ENCODE results near the gene KDR. TPM values are rescaled to one million over a fixed set of nuclear protein-coding genes. Genes with fewer than 3 reads are reported as not detected.

Gene KDR
- total RNA-seq, 1 experiment from 2014 or later, result not detected

DNA sequence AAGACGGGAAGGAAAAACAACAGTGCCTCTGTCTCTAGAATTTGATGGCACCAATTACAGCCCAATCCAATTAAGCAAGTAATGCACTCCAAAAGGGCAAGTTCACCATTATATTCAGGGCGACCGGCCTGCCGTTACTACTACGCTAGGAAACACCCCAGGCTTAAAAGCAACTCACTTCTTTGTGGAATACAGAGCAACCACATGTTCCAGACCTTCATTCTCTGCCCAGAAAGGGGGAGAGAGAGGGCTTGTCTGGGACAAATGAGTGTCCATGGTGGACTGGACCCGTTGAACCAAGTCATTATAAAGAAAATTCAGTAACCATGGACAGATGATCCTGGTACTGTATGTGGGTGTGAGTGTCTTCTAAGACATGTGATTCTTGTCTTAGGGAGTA is 1.6 kb downstream of the KDR start:
- no peak for DNase-seq (ENCODE audit: low spot score)

DNA sequence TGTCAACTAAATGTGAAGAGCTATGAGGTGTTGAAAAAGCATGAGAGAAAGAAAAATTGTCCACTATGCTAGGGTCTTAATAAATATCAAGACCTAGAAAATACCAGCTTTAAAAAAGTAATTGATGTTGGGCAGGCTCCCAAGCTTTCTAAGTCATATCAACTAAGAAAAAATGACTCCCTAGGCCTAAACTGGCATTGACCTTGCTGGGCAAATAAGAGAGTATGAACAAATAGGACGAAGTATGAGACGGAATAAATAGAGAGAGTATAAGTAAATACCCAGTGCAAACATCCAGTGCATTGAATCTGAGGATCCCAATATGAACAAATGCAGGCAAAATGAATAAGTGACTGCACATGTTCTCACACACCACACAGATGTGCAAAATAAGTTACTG is 3.2 kb downstream of the KDR start:
- no peak for DNase-seq (ENCODE audit: low spot score)

DNA sequence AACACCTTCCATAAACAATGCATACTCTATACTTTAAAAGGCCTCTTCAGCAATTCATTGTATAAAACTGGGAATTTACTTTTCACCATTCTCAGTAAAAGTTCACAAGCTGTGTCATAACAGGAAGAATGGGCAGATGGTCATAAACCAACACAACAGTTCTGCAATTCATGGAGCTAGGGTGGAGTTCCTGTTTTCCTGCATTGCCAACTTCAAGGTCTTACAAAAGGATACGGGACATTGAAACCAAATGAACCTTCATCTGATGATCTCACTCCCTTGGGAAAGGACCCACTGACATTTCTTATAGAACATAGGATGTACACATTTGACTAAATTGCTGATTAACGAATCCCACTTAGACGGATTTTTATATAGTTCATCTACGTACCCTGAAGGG is 4.1 kb downstream of the KDR start:
- DNase-seq (ENCODE audit: low spot score), result no peak

DNA sequence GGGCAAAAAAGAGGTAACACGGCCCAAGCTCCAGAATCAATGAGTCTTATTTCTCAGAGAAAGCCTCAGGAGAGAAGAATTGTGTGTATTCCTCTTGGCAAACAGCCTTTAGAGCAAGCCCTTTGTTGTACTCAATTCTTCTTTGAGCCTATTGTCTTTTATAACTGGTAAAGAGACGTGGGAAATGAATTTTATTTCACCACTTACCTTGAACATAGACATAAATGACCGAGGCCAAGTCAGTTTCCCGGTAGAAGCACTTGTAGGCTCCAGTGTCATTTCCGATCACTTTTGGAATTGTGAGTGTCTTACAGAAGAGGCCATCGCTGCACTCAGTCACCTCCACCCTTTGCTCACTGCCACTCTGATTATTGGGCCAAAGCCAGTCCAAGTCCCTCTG is 7.0 kb downstream of the KDR start:
- no peak for DNase-seq (ENCODE audit: low spot score)

DNA sequence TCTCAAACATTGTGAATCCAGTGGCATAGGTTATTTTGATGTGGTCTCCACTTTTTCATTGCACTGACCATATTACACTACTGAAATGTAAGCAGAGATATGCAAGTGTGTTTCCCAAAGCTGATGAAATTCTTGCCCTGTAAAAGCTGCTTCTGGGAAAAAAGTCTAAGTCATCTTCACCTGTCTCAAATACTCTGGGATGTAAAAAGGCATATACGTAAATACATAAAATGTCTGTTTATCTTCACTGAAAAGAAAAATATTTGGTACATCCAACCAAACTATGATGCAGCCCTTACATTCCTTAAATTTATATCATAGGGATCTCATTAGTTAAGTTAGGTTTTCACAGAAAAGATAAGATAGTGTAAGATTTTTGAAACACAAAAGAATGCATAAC is 7.9 kb downstream of the KDR start:
- no peak for DNase-seq (ENCODE audit: low spot score)

DNA sequence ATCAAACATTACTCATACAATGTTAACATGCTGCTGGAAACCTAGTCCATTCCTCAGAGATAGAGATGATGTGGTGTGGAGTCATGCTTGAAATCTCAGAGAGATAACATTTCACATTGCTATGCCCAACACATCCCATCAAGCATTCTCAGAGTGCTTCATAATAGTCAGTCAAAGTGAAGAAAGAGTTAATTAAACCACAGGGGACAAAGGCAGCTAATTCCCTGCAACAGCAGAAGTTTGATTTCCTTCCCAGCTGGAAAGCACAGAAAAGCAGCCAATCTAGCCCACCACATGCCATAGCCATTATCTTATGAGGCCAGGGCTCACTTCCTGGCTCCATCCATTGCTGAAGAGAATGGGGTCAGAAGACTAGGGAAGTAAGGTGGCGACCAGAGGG is 8.9 kb downstream of the KDR start:
- no peak for DNase-seq (ENCODE audit: low spot score)

DNA sequence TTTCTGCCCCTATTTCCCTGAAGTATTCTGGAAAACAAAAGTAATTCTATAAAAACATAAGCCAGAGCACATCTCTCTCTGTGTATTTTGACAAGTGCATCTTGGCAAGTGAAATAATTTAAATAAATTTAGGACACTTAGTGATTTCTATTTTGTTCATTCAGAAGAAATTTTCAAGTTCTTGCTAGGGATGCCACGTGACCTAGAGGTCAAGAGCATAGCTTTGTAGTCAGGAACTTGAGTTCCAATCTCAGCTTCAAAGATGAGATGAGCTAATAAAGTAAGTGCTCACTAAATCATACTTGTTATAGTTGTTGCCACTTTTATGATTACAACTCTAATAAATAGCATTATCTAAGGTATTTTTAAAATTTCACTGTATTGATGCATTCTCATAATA is 13.8 kb downstream of the KDR start:
- no peak for DNase-seq (ENCODE audit: low spot score)

DNA sequence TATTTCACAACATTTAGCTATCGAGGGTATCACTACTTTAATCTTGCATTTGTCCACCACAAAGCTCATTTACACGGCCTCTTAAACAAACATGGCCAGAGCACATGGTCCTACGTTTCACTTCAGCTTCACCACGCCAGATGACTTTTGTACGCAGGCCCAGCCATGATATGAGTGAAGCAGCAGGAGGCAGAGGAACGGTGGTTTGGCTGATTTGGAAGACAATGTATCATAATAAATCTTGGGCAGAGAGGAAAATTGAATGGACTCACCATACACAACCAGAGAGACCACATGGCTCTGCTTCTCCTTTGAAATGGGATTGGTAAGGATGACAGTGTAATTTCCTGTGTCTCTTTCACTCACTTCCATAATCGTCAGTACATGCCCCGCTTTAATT is 15.3 kb downstream of the KDR start:
- no peak for DNase-seq (ENCODE audit: low spot score)

DNA sequence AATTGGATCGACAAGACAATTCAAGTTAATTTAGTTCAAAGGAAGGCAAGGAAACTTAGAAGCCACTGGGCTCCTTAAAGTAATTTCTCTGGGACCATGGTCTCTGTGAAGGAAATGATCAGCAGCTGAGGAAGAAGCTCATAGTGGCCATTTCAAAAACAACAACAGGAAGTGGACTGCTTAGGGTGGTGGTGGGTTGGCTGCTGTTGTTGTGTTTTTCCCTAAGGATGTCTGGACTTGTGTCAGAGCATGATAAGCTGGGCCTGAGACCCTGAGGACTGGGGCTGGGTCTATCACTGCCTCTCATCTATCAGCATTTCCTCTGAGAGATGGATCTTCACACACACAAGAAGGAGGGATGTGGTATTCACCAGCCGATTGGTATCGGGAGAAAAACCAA is 18.3 kb downstream of the KDR start:
- no peak for DNase-seq (ENCODE audit: low spot score)

DNA sequence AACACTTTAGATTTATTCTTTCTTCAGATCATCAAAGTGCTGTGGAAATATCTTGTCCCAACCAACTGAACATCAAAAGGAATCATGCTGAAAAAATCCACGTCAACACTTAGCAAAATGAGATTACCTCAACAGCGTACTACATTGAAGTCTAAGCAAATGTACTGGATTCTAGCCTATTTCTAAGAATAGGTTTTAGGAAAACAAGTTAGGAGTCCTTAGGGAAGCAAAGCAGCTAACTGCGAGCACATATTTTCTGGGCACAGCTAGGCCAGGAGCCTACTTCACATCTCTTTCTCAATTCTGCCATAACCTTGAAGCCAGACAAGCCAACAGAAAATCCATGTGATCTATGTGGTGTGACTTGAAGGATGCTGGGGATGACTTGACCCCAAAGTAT is 22.2 kb downstream of the KDR start:
- no peak for DNase-seq (ENCODE audit: low spot score)

DNA sequence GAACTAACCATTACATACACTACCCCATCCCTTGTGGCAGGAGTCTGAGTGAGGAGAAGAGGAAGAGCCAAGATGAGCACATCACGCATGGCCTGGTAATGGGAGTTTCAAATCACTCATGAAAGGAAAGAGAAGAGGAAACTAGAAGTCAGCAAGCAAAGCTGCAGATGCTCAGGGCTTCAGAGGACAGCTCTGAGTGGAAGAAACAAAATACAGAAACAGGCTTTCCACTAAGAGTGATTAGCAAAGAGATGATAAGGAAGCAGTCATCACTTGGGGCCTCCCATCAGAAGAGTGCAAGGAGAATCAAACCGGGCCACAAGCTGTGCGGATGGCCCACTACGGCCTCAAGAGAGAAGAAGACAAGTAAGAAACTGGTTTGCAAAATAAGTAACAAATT is 25.6 kb downstream of the KDR start:
- DNase-seq (ENCODE audit: low spot score), result no peak

DNA sequence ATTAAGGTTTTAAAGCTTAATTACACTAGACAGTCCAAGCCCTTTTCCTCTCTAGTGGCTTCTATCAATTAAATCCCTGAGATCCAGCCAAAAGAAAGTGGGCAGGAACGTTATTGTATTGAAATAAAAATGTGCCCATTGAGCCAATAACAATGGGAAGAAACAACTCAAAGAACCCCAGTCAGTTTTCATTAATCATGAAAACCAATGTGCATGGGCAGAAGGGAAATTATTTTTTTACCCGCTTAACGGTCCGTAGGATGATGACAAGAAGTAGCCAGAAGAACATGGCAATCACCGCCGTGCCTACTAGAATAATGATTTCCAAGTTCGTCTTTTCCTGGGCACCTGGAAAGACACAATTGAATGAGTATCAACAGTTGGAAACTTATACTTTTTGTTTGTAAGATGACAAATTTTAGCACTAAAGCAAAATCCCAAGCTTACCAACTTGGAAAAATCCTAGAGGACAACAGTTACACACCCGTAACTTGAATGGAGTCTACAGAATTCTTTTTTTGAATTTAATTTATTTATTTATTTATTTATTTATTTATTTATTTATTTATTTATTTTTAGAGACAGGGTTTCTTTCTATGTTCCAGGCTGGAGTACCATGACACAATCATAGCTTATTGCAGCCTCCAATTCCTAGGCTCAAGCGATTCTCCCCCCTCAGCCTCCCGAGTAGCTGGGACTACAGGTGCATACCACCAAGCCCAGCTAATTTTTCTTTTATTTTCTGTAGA is 26.8 kb downstream of the KDR start:
- DNase-seq (ENCODE audit: low spot score), result no peak

DNA sequence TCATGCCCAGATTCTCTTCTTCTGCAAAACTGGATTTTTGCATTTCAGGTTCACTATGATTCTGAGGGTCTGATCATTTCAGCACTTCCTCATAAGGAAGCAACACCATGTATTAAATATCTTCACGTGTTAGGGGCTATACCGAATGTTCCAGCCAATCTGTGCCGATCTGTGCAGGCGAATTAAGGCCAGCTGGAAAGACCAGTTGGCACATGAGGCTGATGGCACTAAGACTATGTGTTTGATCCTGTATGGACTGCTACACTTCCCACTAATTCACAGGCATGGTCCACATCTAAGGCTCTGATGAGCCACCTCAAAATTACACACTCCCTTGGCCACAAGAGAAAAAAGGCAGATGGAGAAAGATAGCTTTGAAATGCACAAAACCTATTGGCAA is 28.8 kb downstream of the KDR start:
- no peak for DNase-seq (ENCODE audit: low spot score)

DNA sequence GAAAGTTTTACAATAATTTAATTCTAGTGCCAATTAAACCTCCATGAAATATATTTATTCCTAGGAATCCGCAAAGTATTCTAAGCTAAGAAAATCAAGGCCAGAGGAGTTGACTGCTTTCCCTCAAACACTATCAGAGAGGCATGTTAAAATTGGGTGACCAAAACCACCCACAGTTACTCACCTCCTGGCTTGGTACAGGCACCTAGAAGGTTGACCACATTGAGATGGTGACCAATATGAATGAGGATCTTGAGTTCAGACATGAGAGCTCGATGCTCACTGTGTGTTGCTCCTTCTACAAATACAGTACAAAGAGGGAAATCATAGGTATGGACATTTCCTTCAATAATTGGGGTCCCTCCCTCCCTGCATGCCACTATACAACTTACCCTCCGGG is 29.4 kb downstream of the KDR start:
- DNase-seq (ENCODE audit: low spot score), result no peak

DNA sequence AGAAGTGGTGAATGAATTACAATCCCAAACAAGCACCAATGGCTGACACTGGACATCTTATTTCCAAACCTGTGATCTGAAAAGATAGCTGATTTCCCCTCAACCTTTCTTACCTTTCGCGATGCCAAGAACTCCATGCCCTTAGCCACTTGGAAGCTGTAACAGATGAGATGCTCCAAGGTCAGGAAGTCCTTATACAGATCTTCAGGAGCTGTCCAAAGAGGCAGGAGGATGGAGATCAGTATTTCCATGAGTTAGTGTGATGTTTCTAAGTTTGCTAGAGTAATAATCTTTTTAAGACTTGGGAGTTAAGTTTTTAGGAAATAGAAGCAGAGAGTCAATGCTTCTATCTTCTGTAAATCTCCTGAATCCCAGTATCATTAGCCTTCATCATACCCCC is 32.9 kb downstream of the KDR start:
- no peak for DNase-seq (ENCODE audit: low spot score)

DNA sequence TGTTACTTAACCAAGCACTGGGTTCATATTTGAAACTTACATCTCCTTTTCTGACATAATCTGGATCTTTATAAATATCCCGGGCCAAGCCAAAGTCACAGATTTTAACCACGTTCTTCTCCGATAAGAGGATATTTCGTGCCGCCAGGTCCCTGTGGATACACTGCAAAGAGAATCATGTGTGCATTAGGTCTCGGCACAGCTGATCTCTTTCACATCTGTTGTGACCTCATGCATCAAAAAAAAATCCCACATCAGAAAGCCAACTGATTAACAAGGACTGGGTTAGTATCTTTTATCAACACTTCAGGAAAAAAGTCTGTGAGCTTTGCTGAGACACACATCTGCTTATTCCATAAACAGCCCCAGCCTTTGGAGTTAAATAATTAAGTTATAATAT is 35.5 kb downstream of the KDR start:
- DNase-seq (ENCODE audit: low spot score), result no peak

DNA sequence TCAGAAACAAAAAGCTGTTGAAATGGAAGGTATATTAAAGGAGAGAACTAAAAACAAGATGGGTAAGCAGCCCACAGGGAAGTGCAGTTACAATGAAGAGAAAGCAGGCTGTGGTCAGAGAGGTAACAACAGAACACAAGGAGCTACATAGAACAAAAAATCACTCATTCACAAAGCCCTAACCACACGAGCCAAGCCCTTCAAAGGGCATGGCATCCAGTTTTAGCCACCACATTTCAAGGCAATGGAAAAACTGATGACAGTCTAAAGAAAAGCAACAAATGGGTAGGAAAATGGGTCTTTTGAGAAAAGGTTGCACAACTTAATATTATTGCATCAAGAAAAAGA is 37.5 kb downstream of the KDR start:
- DNase-seq (ENCODE audit: low spot score), result no peak

DNA sequence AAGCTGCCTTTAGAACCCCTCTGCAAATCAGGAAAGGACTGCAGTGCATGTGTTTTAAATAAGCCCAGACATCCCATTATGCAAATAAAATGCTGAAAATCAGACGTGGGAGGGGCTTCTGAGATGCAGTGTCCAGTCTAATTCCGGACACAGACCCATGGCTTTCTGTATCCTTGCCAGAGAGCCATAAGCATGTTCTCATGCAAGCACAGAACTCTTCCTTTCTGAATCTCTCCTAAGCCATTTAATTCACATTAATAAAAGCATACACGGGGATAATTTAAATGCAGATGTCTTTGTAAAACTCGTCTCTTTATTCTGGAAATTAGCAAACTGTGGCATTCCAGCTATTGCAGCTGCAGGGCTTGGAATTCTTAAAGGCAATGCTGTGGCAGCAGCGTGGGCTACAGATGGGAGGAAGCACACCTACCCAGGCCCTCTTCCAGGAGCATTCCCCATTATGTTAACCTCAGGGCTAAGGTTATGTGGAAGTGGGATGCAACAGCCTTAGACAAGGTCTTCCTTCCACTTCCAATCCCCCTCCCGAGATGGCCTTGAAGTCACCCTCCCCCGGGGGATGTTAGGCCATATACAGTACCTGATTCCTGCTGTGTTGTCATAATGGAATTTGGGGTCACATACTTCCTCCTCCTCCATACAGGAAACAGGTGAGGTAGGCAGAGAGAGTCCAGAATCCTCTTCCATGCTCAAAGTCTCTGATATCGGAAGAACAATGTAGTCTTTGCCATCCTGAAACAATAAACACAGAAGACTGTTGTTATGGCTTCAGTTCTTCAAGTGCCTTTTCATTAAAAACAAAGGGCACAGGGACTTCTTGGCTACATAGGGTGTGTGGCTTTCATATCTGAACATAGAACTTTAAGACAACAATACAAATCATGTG is 38.1 kb downstream of the KDR start:
- DNase-seq (ENCODE audit: low spot score), result no peak

DNA sequence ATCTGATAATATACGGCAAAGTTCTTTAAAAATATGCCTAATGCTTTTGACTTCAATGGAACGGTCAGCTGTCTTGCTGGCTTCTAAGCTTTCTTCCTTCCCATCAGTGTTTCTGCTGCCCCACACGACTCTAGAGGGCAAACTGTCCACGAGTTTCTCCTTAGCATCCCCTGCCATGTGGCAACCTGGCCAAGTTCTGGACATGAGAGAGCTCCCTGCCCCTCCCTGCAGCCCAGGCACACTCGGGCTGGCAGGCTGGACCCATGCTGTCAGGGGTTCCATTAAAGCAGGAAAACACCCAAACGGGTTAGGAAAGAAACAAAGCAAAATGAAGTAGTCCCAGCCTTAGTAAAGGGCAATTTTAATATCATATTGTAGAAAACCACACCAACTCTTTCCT is 38.8 kb downstream of the KDR start:
- DNase-seq (ENCODE audit: low spot score), result no peak

DNA sequence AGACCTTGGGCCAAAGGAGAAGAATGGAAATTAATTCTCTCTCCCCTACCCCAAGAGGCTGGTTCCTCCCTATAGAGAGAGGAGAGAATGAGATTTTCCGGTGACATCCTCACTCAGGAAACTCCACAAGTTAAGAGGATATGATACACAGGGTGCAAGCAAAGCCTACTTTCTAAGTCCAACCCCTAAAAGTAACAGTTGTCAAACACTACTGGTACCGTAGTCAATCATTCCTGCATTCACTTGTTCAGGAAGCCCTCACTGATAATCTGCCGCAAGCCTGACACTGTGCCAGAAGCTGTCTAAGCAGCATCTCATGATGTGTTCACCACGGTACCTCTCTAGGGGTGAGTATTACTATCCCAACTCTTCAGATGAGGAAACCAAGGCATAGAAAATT is 41.7 kb downstream of the KDR start:
- DNase-seq (ENCODE audit: low spot score), result no peak

DNA sequence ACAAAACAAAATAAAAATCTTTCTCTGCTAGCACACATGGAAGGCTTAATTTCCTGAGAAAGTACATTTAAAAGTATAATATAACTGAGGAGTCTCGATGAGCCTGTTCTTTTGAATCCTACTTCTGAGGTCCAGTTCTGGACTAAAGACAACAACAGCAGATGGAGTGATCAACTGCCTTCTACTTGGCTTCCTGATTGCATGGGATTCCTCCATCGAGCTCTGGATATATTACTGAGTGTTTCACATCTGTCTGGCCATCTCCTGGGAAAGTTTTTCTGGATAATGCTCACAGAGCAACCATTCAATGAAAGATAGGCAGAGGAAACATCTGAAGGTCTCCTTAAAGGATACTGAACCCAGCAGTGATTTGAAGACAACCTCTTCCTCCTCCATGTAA is 42.6 kb downstream of the KDR start:
- DNase-seq (ENCODE audit: low spot score), result no peak

DNA sequence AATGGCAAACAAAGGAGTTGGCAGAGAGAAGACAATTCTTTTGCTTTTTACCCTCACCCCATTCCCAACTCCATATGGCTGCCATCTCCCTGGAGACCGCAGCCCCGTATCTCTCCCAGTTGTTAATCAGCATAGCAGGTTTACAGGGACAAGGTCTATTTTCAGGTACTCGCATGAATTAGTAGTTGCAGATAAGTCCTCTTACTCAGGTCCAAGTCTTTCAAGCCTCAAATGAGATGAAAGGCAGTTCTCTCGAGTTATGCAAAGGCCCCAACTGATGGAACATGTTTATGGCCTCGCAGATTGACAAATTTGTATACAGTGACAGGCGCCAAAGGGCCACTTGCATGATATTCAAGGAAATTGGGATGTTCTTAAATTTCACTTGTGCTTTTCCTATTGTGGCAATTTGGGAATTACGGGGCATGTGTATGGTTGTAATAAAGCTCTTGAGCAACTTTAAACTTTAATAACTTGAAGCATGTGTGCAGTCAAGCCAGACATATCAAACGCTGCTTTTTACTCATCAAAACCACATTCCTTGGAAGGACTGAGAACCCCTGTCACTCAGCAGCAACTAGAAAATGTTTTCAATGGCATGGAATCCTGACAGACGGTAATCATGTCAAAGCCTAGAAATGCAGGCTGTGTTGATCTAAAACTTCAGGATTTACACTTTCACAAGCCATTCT is 45.1 kb downstream of the KDR start:
- no peak for DNase-seq (ENCODE audit: low spot score)

Measured in HT-29 (cell line).